ENCODE measurements around the gene MDH1. TPM values are rescaled to one million over a fixed set of nuclear protein-coding genes. Genes with fewer than 3 reads are reported as not detected.
"Not testable (repeated sequence)": the region's sequence is repeated elsewhere in the genome, so short reads cannot be mapped to it uniquely, and the experiment has no call there.

Gene MDH1
- total RNA-seq, 2 donors from 2014 or later: 148 to 158 TPM

GRCh38 chr2:63619328-63619727 lies 30.6 kb downstream of the MDH1 start:
- intact Hi-C loops (cut with DNase I): no loop called here
- DNase-seq (ENCODE audit: low spot score): no peak

- DNase-seq (ENCODE audit: low spot score): no peak
- intact Hi-C loops (cut with DNase I): no loop called here
Observed at GRCh38 chr2:63622751-63623150, 34.0 kb downstream of the MDH1 start.

- DNase-seq (ENCODE audit: low spot score); intact Hi-C loops (cut with DNase I): not testable (repeated sequence)
Observed at GRCh38 chr2:63623763-63624162, 35.0 kb downstream of the MDH1 start.

GRCh38 chr2:63627866-63628265 lies 39.1 kb downstream of the MDH1 start:
- no peak for DNase-seq (ENCODE audit: low spot score)
- intact Hi-C loops (cut with DNase I): no loop called here

GRCh38 chr2:63628403-63628942 lies 39.7 kb downstream of the MDH1 start:
- DNase-seq (ENCODE audit: low spot score): no peak
- intact Hi-C loops (cut with DNase I): no loop called here

GRCh38 chr2:63631501-63631900 lies 42.7 kb downstream of the MDH1 start:
- intact Hi-C loops (cut with DNase I): no loop called here
- no peak for DNase-seq (ENCODE audit: low spot score)

- intact Hi-C loops (cut with DNase I): no loop called here
- DNase-seq (ENCODE audit: low spot score): no peak
Observed at GRCh38 chr2:63632382-63632781, 43.6 kb downstream of the MDH1 start.

- no peak for DNase-seq (ENCODE audit: low spot score)
- intact Hi-C loops (cut with DNase I): no loop called here
Observed at GRCh38 chr2:63639344-63639743, 50.6 kb downstream of the MDH1 start.

- intact Hi-C loops (cut with DNase I): no loop called here
- no peak for DNase-seq (ENCODE audit: low spot score)
Observed at GRCh38 chr2:63642946-63643345, 54.2 kb downstream of the MDH1 start.

GRCh38 chr2:63643486-63643885 lies 54.7 kb downstream of the MDH1 start:
- intact Hi-C loops (cut with DNase I): no loop called here
- no peak for DNase-seq (ENCODE audit: low spot score)

- no peak for DNase-seq (ENCODE audit: low spot score)
- intact Hi-C loops (cut with DNase I): no loop called here
Observed at GRCh38 chr2:63648632-63649031, 59.9 kb downstream of the MDH1 start.

GRCh38 chr2:63649829-63650228 lies 61.1 kb downstream of the MDH1 start:
- DNase-seq (ENCODE audit: low spot score): no peak
- intact Hi-C loops (cut with DNase I): no loop called here

GRCh38 chr2:63650756-63651155 lies 62.0 kb downstream of the MDH1 start:
- DNase-seq (ENCODE audit: low spot score): no peak
- intact Hi-C loops (cut with DNase I): no loop called here

GRCh38 chr2:63651356-63651755 lies 62.6 kb downstream of the MDH1 start:
- no peak for DNase-seq (ENCODE audit: low spot score)
- intact Hi-C loops (cut with DNase I): no loop called here

GRCh38 chr2:63651861-63652651 lies 63.3 kb downstream of the MDH1 start:
- intact Hi-C loops (cut with DNase I): no loop called here
- DNase-seq (ENCODE audit: low spot score): no peak

GRCh38 chr2:63652652-63652985 lies 63.9 kb downstream of the MDH1 start:
- intact Hi-C loops (cut with DNase I): no loop called here
- DNase-seq (ENCODE audit: low spot score): no peak

GRCh38 chr2:63654959-63655358 lies 66.2 kb downstream of the MDH1 start:
- DNase-seq (ENCODE audit: low spot score): no peak
- intact Hi-C loops (cut with DNase I): no loop called here
